GM23248 (cell line): ENCODE data around the gene CEMP1.

Source experiments
- EZH2 ChIP-seq: fragments of 200-600 bp; sonication (generic); IDR thresholded peaks from 2 replicates; pipeline ENCODE4 v1.6.1; 2018; ENCODE audit warnings: antibody characterized with exemption, mild to moderate bottlenecking; ENCODE audit not compliant: insufficient read depth, poor library complexity, severe bottlenecking
- EZH2phosphoT487 ChIP-seq: fragments of 200-600 bp; sonication (generic); IDR thresholded peaks from 2 replicates; pipeline ENCODE4 v1.6.1; 2018; ENCODE audit warnings: antibody characterized with exemption, moderate library complexity, mild to moderate bottlenecking, low read depth; ENCODE audit not compliant: insufficient read depth

- TF ChIP-seq EZH2 (no peak), EZH2phosphoT487 (no peak)
These were observed 2.7 kb upstream of the CEMP1 start for GRCh38 chr16:2533912-2534311.
